ENCODE results near the gene RAB14.

The RAB14 gene

DNA sequence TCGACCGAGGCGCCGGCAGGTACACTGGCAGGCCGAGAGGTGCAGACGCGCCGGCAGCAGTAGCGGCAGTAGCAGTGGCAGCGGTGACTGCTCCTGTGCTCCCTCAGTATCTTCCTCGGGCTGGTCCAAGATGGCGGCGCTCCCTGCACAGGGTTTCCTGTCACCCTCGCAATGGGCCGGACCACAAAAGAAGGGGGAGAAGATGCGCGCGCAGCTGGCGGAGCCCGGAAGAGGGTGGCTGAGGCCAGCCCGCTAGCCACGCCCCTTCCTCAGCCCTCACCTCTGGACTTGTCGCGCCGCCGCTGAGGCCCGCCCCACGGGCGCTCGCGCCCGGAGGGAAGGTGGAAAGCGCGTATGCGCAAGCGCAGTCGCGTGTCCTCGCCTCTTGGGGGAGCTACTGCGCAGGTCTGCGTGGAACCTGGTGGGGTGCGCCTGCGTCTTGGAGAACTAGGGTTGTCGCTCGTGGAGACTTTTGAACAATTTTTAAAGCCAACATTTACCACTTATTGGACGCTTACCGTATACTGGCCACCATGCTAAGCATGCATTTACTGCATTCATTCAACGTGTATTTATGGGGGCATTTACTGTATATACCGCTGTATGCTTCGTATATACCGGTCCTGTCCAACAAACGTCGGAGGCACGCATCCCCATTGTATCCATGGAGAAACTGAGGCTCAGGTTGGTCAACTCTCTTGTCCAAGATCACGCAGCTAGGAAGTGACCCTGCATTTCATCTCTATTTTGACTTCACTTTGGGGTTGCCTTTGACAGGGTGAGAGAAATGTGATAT lies at the start of gene RAB14:
Gene RAB14 (minus strand): TSS at position 132 of the 796 bp plus-strand sequence. CDS start 8,457 bp downstream, outside the sequence.
- peak; percentile 100 for DNase-seq

DNA sequence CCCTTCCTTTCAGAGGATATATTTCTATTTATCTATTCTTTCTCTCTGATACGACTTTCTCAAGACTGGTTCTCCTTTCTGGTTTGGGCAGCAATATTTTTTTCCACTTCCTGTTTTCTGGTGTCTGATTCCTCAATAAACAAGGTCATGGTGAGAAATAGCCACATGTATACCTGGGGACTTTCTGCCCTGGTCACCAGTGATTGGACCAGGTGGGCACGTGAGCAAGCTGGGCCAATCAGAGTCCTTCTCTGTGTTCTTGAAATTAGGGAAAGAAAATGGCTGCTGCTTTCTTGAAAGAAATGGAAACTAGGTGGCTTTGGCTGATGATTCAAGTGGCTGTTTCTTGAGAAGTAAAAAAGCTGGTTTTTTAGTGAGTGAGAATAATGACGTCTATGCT lies 47.9 kb upstream of the RAB14 start:
- DNase-seq, result no peak

- DNase-seq, result no peak
Observed at GRCh38 chr9:121246821-121247561, 45.3 kb upstream of the RAB14 start.

DNA sequence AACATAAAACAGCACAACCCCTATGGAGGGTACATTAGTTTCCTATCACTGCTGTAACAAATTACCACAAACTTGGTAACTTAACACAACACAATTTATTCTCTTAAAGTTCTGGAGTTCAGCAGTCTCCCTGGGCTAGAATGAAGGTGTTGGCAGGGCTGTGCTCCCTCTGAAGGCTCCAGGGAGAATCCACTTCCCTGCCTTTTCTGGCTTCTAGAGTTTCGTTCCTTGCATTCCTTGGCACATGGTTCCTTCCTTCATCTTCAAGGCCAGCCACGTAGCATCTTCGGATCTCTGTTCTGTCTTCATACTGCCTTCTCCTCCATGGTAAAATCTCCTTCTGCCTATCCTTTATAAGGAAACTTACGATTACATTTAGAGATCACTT lies 41.3 kb upstream of the RAB14 start:
- DNase-seq, result no peak

GRCh38 chr9:121242219-121242958 lies 40.7 kb upstream of the RAB14 start:
- DNase-seq, result no peak

GRCh38 chr9:121240472-121241135 lies 38.9 kb upstream of the RAB14 start:
- DNase-seq, result no peak

GRCh38 chr9:121239851-121240250 lies 38.2 kb upstream of the RAB14 start:
- DNase-seq, result no peak

GRCh38 chr9:121239071-121239470 lies 37.4 kb upstream of the RAB14 start:
- DNase-seq, result no peak

DNA sequence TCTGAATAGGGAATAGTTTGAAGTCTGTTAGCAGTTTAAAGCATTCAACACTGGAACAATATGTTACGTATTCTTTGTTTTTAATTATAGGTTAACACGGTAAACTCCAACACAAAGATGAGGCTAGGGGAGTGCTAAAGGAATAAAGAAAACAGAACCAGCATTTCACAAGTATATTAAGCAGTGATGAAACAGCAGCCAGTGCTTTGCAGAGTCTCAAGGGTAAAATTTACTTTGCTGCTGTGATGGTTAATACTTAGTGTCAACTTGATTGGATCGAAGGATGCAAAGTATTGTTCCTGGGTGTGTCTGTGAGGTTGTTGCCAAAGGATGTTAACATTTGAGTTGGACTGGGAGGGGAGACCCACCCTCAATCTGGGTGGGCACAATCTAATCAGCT lies 36.2 kb upstream of the RAB14 start:
- DNase-seq, result no peak

DNA sequence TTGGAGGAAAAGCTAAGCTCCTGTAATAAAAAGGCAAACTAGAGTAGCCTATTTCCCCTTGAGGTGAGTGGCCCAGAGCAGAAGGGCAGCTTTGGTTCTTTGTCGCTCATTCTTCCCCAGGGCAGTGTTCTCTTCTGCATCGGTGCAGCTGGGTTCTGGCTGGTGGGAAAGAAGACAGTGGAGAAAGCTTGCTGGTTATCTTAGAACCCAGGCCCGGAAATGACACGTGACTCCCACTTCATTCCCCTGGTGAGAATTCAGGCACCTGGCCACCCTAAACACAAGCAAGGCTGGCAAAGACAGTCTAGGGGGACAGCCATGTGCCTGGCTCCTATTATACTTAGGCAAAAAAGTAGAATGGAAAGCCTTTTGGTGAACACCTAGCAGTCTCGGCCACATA lies 33.8 kb upstream of the RAB14 start:
- DNase-seq, result no peak

- no peak for DNase-seq
Observed at GRCh38 chr9:121234832-121235161, 33.1 kb upstream of the RAB14 start.

- DNase-seq, result no peak
Observed at GRCh38 chr9:121233906-121234831, 32.5 kb upstream of the RAB14 start.

DNA sequence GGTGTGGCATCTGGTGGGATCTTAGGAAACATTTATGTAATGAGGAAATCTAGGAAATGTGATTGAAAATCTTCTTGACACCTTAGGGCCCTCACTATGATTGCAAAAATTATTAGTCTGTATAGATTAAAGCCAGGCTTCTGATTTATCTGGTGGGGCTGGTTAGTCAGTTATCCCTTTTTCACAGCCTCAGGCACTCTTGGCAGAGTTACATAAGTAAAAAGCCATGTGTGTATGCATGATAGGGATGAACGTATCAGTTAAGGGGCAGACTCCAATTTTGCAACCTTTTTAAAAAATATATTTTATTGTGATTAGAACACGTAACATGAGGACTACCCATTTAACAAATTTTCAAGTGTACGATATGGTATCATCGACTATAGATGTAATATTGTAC lies 30.6 kb upstream of the RAB14 start:
- DNase-seq, result no peak

DNA sequence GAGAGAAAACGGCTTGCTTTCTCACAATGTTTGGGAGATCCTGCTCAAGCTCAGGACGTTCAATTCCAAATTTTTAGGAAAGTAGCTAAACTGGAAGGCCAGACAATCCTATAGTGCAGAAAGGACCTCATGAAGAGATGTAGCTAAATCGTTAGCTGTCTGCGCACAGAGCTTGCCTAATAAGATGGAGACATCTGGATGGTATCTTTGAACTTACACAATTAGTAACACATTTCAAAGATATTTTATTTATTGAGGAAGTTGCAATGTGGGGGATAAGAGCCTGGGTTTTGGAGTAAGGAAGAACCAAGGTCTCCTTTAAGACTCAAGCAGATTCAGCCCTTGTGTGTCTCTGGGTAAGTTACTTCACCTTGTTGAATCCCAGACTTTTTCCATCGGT lies 28.6 kb upstream of the RAB14 start:
- DNase-seq, result no peak

GRCh38 chr9:121227862-121228261 lies 26.2 kb upstream of the RAB14 start:
- no peak for DNase-seq

DNA sequence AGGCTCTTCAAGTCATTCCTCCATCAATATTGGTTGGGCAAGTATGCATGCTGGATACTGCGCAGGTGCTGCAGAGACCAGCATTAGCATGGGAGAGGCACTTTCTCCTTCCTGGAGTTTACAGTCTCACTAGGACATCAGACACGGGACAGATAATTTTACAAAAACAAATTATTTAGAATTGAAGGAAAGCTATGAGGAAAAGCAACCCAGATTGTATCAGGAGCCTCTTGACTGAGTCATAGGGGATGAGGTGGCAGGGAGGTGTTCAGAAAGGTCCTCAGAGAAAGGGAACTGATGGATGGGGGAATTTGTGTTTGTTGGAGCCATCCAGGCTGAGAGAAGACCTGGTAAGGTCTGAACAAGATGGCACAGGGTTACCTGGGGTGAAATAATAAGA lies 24.5 kb upstream of the RAB14 start:
- DNase-seq, result no peak

- DNase-seq, result no peak
Observed at GRCh38 chr9:121225240-121225639, 23.6 kb upstream of the RAB14 start.

GRCh38 chr9:121222524-121223171 lies 21.0 kb upstream of the RAB14 start:
- DNase-seq, result no peak

- DNase-seq, result no peak
Observed at GRCh38 chr9:121221664-121222055, 20.0 kb upstream of the RAB14 start.

- DNase-seq, result no peak
Observed at GRCh38 chr9:121220996-121221663, 19.5 kb upstream of the RAB14 start.

DNA sequence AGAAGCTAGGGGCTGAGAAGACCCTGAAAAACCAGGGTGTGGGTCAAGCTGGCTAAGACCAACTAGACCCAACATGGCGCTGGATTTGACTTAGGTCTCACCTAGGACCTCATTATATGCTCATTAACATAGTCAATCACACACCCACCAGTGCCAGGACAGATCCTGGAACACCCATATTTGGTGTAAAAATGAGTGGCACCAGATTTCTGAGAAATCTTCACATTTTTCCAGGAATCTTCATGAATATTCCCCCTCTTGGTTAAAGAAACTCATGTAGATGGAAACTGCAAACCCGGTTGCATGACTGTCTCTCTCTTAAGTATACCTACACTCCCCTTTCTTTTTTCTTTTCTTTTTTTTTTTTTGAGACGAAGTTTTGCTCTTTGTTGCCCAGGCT lies 17.9 kb upstream of the RAB14 start:
- no peak for DNase-seq

All from activated effector memory CD4-positive, alpha-beta T cell treated with anti-CD3 and anti-CD28 coated beads, Interleukin-2, amount 50 U/mL, for 16 hours (primary cell).